Effector CD4-positive, alpha-beta T cell (primary cell): ENCODE results near the gene THAP4.
A peak's percentile ranks its signal among the peaks of the same experiment; 100 is the strongest.

Experiments used
- DNase-seq: peaks from one replicate; pipeline ENCODE4 v3.0.0-alpha.2; 2020
- total RNA-seq: gene quantifications from one replicate; lab custom pipeline; 2026; lab: John Stamatoyannopoulos, UW

The THAP4 gene, protein sequence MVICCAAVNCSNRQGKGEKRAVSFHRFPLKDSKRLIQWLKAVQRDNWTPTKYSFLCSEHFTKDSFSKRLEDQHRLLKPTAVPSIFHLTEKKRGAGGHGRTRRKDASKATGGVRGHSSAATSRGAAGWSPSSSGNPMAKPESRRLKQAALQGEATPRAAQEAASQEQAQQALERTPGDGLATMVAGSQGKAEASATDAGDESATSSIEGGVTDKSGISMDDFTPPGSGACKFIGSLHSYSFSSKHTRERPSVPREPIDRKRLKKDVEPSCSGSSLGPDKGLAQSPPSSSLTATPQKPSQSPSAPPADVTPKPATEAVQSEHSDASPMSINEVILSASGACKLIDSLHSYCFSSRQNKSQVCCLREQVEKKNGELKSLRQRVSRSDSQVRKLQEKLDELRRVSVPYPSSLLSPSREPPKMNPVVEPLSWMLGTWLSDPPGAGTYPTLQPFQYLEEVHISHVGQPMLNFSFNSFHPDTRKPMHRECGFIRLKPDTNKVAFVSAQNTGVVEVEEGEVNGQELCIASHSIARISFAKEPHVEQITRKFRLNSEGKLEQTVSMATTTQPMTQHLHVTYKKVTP
- 35.1 reads per million, percentile 60 among the genes with 10 or more reads in this experiment for total RNA-seq

DNA sequence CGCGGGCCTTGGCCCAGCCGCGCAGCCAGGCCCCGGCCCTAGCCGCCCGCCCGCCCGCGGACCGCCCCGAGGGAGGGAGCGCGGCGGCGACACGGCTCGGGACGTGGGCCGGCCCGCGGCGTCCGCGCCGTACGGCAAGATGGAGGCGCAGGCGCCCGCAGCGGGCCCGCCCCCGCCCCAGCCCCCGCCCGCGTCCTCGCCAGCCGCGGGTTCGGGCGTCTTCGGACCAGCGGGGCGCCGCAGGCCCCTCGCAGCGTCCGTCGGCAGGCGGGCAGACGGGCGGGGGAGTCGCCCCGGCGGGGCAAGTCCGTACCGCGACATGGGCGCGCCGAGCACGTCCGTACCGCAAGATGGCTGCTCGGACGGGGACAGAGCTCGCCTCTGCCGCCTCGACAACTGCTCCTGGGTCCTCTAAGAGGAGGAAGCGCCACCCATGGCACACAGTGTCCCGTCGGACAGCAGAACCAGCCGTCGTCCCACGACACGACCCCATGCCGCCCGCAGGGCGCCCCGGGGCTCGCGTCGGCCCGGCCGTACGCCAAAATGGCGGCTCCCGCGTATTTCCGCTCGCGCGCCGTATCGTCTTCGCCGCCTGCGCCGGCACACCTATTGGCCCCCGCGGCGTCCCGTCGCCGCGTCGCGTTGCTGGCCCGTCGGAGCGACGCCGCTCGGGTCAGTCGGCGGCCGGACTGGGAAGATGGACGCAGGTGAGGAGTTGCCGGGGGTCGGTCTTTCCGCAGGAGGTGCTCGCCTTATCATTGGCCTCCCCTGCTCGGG lies at the start of gene THAP4, which contains the start of gene ATG4B:
TSS of gene THAP4 (minus strand) at position 141 of the 777 bp plus-strand sequence. CDS start 141 bp downstream, outside the sequence.
TSS of gene ATG4B (plus strand) at position 676 of the 777 bp plus-strand sequence. CDS start at position 698, 22 bp downstream.
- peak; percentile 73 for DNase-seq

DNA sequence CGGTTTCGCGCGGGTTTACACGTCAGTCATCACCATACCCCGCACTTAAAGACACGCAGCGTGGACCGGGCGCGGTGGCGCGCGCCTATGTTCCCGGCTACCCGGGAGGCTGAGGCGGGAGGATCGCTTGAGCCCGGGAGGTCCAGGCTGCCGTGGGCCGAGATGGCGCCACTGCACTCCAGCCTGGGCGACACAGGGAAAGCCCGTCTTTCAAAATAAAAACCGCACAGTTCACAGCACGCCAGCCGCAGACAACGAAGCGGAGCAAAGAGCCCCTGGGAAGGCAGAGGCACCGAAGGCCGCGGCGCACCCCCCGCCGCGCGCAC lies 49.3 kb upstream of the THAP4 start:
- no peak for DNase-seq

GRCh38 chr2:241680827-241681599 lies 44.1 kb upstream of the THAP4 start:
- DNase-seq: no peak

GRCh38 chr2:241680044-241680443 lies 43.1 kb upstream of the THAP4 start:
- DNase-seq: no peak

- DNase-seq: no peak
Observed at GRCh38 chr2:241678784-241679540, 42.0 kb upstream of the THAP4 start.

GRCh38 chr2:241678307-241678706 lies 41.3 kb upstream of the THAP4 start:
- no peak for DNase-seq

DNA sequence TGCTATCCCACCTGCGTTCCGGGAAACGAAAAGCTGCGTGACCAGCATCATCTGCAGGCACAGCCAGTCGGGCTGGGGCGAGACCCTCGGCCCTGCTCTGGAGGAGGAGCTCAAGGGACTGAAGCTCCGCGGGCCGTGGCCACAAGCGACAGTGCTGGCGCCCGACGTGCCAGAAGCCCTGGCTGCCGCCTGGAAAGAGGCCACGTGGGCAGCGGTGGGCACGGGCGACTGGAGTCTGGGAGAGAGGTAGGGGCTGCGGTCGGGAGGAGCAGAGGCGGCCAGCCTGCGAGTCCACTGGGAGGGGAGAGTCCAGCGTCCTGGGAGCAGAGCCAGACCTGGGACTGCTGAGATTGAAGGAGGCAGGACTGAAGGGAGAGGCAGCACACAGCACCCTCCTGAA lies 40.4 kb upstream of the THAP4 start:
- DNase-seq: no peak

- DNase-seq: no peak
Observed at GRCh38 chr2:241676665-241677064, 39.7 kb upstream of the THAP4 start.

DNA sequence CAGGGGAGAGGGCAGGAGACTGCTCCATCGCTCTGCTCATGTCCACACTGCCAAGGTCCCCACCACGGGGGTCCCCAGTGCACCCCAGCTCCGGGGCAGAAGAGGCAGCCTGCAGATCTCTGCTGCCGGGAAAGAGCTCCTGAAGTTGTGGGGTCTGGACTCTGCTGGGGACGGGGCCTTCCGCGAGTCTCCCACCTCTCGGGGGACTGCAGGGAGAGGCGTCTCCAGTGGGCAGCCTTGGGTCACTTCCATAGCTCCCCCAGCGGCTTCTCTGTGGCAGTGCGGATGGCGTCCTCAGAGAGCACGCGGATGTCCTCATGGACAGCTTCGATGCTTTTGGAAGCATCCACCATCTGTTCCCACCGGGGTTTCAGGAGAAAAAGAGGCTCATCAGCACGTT lies 38.9 kb upstream of the THAP4 start:
- no peak for DNase-seq

GRCh38 chr2:241673797-241674725 lies 37.1 kb upstream of the THAP4 start:
- DNase-seq: no peak

GRCh38 chr2:241673189-241673663 lies 36.3 kb upstream of the THAP4 start:
- no peak for DNase-seq

GRCh38 chr2:241672243-241673188 lies 35.6 kb upstream of the THAP4 start:
- DNase-seq: no peak

DNA sequence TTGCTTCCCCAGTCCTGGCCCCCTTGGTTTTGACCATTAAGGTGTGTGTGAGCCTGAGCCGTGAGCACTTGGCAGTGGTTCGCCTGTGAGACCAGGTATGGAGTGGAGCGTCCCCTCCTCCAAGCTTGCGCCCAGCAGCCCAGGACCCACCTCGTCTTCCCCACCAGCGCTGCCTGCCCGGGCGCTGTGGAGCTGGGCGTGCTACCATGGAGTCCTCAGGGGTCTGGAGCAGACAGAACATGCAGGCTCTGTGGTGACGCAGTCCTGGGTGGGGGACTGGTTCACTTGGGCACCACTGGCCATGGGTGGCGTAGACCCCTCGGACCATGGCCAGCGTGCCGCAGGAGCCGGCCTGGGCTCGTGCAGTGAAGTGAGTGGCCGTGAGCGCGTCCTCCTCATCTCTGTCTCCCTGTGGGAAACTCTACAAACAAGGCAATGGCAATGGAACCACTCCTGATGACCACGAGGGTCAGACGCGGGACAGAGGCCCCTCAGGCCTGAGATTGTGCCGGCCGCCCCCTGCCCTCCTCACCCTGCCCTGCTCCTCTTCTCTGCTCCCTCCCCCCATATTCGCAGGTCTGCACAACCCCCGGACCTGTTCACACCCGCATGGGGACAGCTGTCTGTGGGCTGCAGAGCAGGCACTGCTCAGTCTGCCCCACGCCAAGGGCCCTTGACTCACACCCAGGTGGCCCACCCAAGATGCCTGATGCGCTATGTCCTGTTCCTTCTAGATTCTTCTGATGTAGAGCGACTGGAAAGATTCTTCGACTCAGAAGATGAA lies 34.7 kb upstream of the THAP4 start:
- no peak for DNase-seq

GRCh38 chr2:241670333-241671110 lies 33.6 kb upstream of the THAP4 start:
- no peak for DNase-seq

GRCh38 chr2:241668839-241669238 lies 31.9 kb upstream of the THAP4 start:
- no peak for DNase-seq

GRCh38 chr2:241668354-241668753 lies 31.4 kb upstream of the THAP4 start:
- DNase-seq: no peak

- no peak for DNase-seq
Observed at GRCh38 chr2:241666627-241667400, 29.9 kb upstream of the THAP4 start.
